HEK293 (cell line): Measurements from ENCODE around the gene LELP1.

ENCODE experiments used
- CTCF ChIA-PET: fragments of 350-600 bp; formaldehyde crosslinking; extraction: SDS; loops from one replicate; lab custom pipeline; 2021; ENCODE audit warnings: antibody characterized with exemption; lab: Yijun Ruan, JAX
- POLR2A ChIA-PET: fragments of 300-600 bp; formaldehyde crosslinking; extraction: SDS; loops from one replicate; lab custom pipeline; 2020; ENCODE audit warnings: antibody characterized with exemption, inconsistent platforms; lab: Yijun Ruan, JAX
- H3K27ac ChIP-seq: fragments of 200-500 bp; sonication (Bioruptor generic); 2 replicates; pipeline ENCODE4 v1.5.1; 2014; ENCODE audit warnings: low read depth, low read length, control low read depth, inconsistent platforms; ENCODE audit errors: extremely low read depth
- H3K36me3 ChIP-seq, 2 experiments: fragments of 200-500 bp in 1 of 2; sonication (Bioruptor generic) in 1 of 2; 1 replicate in 1 of 2; 2 replicates in 1 of 2; pipeline ENCODE4 v1.5.1; 2014 to 2017; ENCODE audit warnings: inconsistent platforms in 2 of 2, low read length in 2 of 2; ENCODE audit not compliant: control insufficient read depth in 2 of 2, insufficient read depth in 1 of 2
- H3K4me1 ChIP-seq: fragments of 200-500 bp; sonication (Bioruptor generic); 2 replicates; pipeline ENCODE4 v1.5.1; 2014; ENCODE audit warnings: mild to moderate bottlenecking, low read length, inconsistent platforms; ENCODE audit not compliant: control insufficient read depth, insufficient read depth
- H3K4me3 ChIP-seq: 2 replicates; pipeline ENCODE4 v1.5.1; 2011; ENCODE audit warnings: low read depth, mild to moderate bottlenecking, control low read depth, low read length, moderate library complexity
- H3K9me3 ChIP-seq: fragments of 200-500 bp; sonication (Bioruptor generic); 2 replicates; pipeline ENCODE4 v1.5.1; 2014; ENCODE audit warnings: low read depth, low read length, inconsistent platforms; ENCODE audit not compliant: control insufficient read depth, insufficient read depth
- FEZF1 ChIP-seq: fragments of 450-650 bp; formaldehyde crosslinking; IDR thresholded peaks from 2 replicates; pipeline ENCODE4 v1.5.1; 2016; ENCODE audit warnings: missing biosample characterization, missing genetic modification characterization
- WT1 ChIP-seq: fragments of 450-650 bp; formaldehyde crosslinking; IDR thresholded peaks from 2 replicates; pipeline ENCODE4 v1.5.1; 2016; ENCODE audit warnings: missing biosample characterization, missing genetic modification characterization
- ZBTB1 ChIP-seq: fragments of 450-650 bp; formaldehyde crosslinking; IDR thresholded peaks from 2 replicates; pipeline ENCODE4 v1.5.1; 2016; ENCODE audit warnings: missing biosample characterization, missing genetic modification characterization
- ZBTB44 ChIP-seq: fragments of 450-650 bp; IDR thresholded peaks from 2 replicates; pipeline ENCODE4 v1.5.1; 2018; ENCODE audit warnings: missing biosample characterization, mild to moderate bottlenecking, missing genetic modification characterization
- ZNF335 ChIP-seq: fragments of 450-650 bp; formaldehyde crosslinking; conservative IDR thresholded peaks from 2 replicates; pipeline ENCODE4 v1.5.1; 2016; ENCODE audit warnings: missing biosample characterization, missing genetic modification characterization
- ZNF548 ChIP-seq: fragments of 450-650 bp; formaldehyde crosslinking; IDR thresholded peaks from 2 replicates; pipeline ENCODE4 v1.5.1; 2016; ENCODE audit warnings: missing biosample characterization, missing genetic modification characterization
- ZNF624 ChIP-seq: fragments of 450-650 bp; formaldehyde crosslinking; IDR thresholded peaks from 2 replicates; pipeline ENCODE4 v1.5.1; 2017; ENCODE audit warnings: missing biosample characterization, missing genetic modification characterization
- ZNF677 ChIP-seq: fragments of 450-650 bp; IDR thresholded peaks from 2 replicates; pipeline ENCODE4 v1.5.0; 2018; ENCODE audit warnings: missing biosample characterization, mild to moderate bottlenecking, missing genetic modification characterization, moderate library complexity
- ZNF776 ChIP-seq: fragments of 450-650 bp; formaldehyde crosslinking; IDR thresholded peaks from 2 replicates; pipeline ENCODE4 v1.5.0; 2017; ENCODE audit warnings: missing biosample characterization, missing genetic modification characterization, borderline replicate concordance
- TF ChIP-seq, protein P1 (sequence below): fragments of 450-650 bp; formaldehyde crosslinking; IDR thresholded peaks from 2 replicates; pipeline ENCODE4 v1.5.1; 2016; ENCODE audit warnings: missing biosample characterization, missing genetic modification characterization
- TF ChIP-seq, protein P2 (sequence below): fragments of 450-650 bp; formaldehyde crosslinking; IDR thresholded peaks from 2 replicates; pipeline ENCODE4 v1.5.1; 2017; ENCODE audit warnings: missing biosample characterization, missing genetic modification characterization
- TF ChIP-seq, protein P3 (sequence below): IDR thresholded peaks from 2 replicates; pipeline ENCODE4 v1.6.1; 2011; ENCODE audit warnings: mild to moderate bottlenecking, low read depth, low read length, borderline replicate concordance

The LELP1 gene

GRCh38 chr1:153253076-153253475 is 49.8 kb downstream of the LELP1 start:
- TF ChIP-seq, protein P1, sequence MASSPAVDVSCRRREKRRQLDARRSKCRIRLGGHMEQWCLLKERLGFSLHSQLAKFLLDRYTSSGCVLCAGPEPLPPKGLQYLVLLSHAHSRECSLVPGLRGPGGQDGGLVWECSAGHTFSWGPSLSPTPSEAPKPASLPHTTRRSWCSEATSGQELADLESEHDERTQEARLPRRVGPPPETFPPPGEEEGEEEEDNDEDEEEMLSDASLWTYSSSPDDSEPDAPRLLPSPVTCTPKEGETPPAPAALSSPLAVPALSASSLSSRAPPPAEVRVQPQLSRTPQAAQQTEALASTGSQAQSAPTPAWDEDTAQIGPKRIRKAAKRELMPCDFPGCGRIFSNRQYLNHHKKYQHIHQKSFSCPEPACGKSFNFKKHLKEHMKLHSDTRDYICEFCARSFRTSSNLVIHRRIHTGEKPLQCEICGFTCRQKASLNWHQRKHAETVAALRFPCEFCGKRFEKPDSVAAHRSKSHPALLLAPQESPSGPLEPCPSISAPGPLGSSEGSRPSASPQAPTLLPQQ (tag by site-specific recombination), result no peak
- TF ChIP-seq ZNF624 (tag by site-specific recombination) (no peak), ZBTB44 (no peak), WT1 (tag by site-specific recombination) (no peak), ZNF677 (tag by site-specific recombination) (no peak)
- TF ChIP-seq, protein P2, sequence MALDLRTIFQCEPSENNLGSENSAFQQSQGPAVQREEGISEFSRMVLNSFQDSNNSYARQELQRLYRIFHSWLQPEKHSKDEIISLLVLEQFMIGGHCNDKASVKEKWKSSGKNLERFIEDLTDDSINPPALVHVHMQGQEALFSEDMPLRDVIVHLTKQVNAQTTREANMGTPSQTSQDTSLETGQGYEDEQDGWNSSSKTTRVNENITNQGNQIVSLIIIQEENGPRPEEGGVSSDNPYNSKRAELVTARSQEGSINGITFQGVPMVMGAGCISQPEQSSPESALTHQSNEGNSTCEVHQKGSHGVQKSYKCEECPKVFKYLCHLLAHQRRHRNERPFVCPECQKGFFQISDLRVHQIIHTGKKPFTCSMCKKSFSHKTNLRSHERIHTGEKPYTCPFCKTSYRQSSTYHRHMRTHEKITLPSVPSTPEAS, result no peak
- H3K4me1 ChIP-seq, result no peaks in the 10 kb centered on the region
- H3K9me3 ChIP-seq, result no peaks in the 10 kb centered on the region
- CTCF ChIA-PET, result interaction anchor here (1.3 to 1.6 kb wide), 2 partner anchors 24 to 36 kb away, joined by 3 to 8 read pairs; no protein-coding TSS in a partner anchor
- H3K4me3 ChIP-seq, result no peak overlapping the region
- H3K27ac ChIP-seq, result no peak overlapping the region
- POLR2A ChIA-PET, result no interaction called here
- no peaks in the 10 kb centered on the region for H3K36me3 ChIP-seq

DNA sequence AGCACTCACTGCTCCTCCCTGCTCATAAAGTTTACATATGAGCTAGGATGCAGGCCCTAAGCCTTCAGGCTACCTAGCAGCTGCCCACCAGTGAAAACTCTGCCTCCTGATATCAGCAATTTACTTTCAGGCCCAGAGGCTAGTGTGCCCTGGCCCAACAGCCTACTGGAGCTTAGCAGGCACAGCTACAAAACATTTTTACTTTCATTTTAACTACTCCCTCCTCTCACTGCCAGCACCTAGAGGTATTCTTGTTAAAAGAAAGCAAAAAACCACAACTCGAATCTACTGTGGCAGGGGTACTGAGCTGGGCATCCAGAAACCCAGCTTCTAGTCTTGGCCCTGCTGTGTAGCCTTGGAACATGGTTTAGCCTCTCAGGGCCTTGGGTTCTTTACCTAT is 50.5 kb downstream of the LELP1 start:
- TF ChIP-seq ZNF776 (tag by site-specific recombination) (no peak), ZNF335 (tag by site-specific recombination) (no peak), FEZF1 (tag by site-specific recombination) (no peak), ZBTB1 (no peak), ZNF548 (tag by site-specific recombination) (no peak)
- TF ChIP-seq, protein P3, sequence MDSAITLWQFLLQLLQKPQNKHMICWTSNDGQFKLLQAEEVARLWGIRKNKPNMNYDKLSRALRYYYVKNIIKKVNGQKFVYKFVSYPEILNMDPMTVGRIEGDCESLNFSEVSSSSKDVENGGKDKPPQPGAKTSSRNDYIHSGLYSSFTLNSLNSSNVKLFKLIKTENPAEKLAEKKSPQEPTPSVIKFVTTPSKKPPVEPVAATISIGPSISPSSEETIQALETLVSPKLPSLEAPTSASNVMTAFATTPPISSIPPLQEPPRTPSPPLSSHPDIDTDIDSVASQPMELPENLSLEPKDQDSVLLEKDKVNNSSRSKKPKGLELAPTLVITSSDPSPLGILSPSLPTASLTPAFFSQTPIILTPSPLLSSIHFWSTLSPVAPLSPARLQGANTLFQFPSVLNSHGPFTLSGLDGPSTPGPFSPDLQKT, result no peak
- ChIA-PET CTCF (interaction anchor here (0.6 to 1.6 kb wide), 4 partner anchors 25 to 245 kb away, joined by 3 to 8 read pairs (median 4); no protein-coding TSS in a partner anchor), POLR2A (no interaction called here)
- Histone ChIP-seq H3K27ac (no peak overlapping the region), H3K9me3 (no peaks in the 10 kb centered on the region), H3K4me1 (no peaks in the 10 kb centered on the region), H3K4me3 (no peak overlapping the region), H3K36me3 (no peaks in the 10 kb centered on the region)
